ENCODE data around the gene OR7G1.

Gene OR7G1, protein sequence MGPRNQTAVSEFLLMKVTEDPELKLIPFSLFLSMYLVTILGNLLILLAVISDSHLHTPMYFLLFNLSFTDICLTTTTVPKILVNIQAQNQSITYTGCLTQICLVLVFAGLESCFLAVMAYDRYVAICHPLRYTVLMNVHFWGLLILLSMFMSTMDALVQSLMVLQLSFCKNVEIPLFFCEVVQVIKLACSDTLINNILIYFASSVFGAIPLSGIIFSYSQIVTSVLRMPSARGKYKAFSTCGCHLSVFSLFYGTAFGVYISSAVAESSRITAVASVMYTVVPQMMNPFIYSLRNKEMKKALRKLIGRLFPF

DNA sequence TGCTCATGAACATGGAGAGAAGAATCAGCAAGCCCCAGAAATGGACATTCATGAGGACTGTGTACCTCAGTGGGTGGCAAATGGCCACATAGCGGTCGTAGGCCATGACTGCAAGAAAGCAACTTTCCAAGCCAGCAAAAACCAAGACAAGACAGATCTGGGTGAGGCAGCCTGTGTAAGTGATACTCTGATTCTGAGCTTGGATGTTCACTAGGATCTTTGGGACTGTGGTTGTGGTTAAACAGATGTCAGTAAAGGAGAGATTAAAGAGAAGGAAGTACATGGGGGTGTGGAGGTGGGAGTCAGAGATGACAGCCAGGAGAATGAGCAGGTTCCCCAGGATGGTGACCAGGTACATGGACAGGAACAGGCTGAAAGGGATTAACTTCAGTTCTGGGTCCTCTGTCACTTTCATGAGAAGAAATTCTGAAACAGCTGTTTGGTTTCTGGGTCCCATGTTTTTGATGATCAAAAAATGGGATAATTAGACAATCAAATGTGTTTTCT lies at the start of gene OR7G1:
TSS of gene OR7G1 (minus strand) at position 457 of the 507 bp plus-strand sequence. CDS start at position 457, 0 bp downstream.
- Mint-ChIP-seq H3K27me3 (peaks cover 9% of the 10 kb centered on the region), H3K4me3 (no peak within 1 kb of the TSS), H3K9me3 (peaks cover 3% of the 10 kb centered on the region), H3K4me1 (no peaks in the 10 kb centered on the region), H3K27ac (no peak within 1 kb of the TSS), H3K36me3 (no peaks in the 10 kb centered on the region)
- no peak for ATAC-seq

DNA sequence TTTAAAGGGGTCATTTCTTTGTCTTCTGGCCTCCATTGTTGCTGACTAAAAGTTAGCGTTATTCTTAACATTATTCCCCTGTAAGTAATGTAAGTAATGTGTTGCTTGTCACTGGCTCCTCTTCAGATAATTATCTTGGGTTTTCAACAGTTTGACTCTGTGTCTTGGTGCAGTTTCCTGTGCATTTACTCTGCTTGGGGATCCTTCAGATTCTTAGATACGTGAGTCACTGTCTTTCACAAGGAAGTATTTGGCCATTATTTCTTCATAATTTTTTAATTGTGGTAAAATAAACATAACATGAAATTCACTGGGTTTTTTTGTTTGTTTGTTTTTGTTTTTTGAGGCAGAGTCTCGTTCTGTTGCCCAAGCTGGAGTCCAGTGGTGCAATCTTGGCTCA lies 49.7 kb upstream of the OR7G1 start:
- H3K4me3 Mint-ChIP-seq: no peak overlapping the region
- ATAC-seq: no peak
- H3K9me3 Mint-ChIP-seq: peaks cover 13% of the 10 kb centered on the region
- no peaks in the 10 kb centered on the region for H3K27me3 Mint-ChIP-seq
- H3K4me1 Mint-ChIP-seq: peaks cover 7% of the 10 kb centered on the region
- H3K27ac Mint-ChIP-seq: no peak overlapping the region
- H3K36me3 Mint-ChIP-seq: peaks cover 83% of the 10 kb centered on the region

- H3K9me3 Mint-ChIP-seq: peaks cover 18% of the 10 kb centered on the region
- H3K36me3 Mint-ChIP-seq: peaks cover 100% of the 10 kb centered on the region
- H3K27me3 Mint-ChIP-seq: no peaks in the 10 kb centered on the region
- H3K4me3 Mint-ChIP-seq: no peak overlapping the region
- peaks cover 7% of the 10 kb centered on the region for H3K4me1 Mint-ChIP-seq
- no peak for ATAC-seq
- H3K27ac Mint-ChIP-seq: no peak overlapping the region
Observed at GRCh38 chr19:9161427-9161826, 45.9 kb upstream of the OR7G1 start.

- peaks cover 100% of the 10 kb centered on the region for H3K36me3 Mint-ChIP-seq
- no peak overlapping the region for H3K27ac Mint-ChIP-seq
- no peak overlapping the region for H3K4me3 Mint-ChIP-seq
- H3K27me3 Mint-ChIP-seq: no peaks in the 10 kb centered on the region
- peaks cover 23% of the 10 kb centered on the region for H3K4me1 Mint-ChIP-seq
- no peak for ATAC-seq
- peaks cover 24% of the 10 kb centered on the region for H3K9me3 Mint-ChIP-seq
Observed at GRCh38 chr19:9159891-9160290, 44.3 kb upstream of the OR7G1 start.

GRCh38 chr19:9156304-9156703 lies 40.7 kb upstream of the OR7G1 start:
- no peaks in the 10 kb centered on the region for H3K27me3 Mint-ChIP-seq
- peaks cover 100% of the 10 kb centered on the region for H3K36me3 Mint-ChIP-seq
- H3K27ac Mint-ChIP-seq: peak overlapping the region; percentile 77
- peak; percentile 77 for ATAC-seq
- peaks cover 45% of the 10 kb centered on the region for H3K4me1 Mint-ChIP-seq
- H3K9me3 Mint-ChIP-seq: peaks cover 29% of the 10 kb centered on the region
- no peak overlapping the region for H3K4me3 Mint-ChIP-seq

- no peak for ATAC-seq
- Mint-ChIP-seq H3K27me3 (no peaks in the 10 kb centered on the region), H3K4me1 (peaks cover 52% of the 10 kb centered on the region), H3K4me3 (no peak overlapping the region), H3K36me3 (peaks cover 100% of the 10 kb centered on the region), H3K27ac (peak overlapping the region; percentile 77), H3K9me3 (peaks cover 27% of the 10 kb centered on the region)
Observed at GRCh38 chr19:9155591-9155990, 40.0 kb upstream of the OR7G1 start.

DNA sequence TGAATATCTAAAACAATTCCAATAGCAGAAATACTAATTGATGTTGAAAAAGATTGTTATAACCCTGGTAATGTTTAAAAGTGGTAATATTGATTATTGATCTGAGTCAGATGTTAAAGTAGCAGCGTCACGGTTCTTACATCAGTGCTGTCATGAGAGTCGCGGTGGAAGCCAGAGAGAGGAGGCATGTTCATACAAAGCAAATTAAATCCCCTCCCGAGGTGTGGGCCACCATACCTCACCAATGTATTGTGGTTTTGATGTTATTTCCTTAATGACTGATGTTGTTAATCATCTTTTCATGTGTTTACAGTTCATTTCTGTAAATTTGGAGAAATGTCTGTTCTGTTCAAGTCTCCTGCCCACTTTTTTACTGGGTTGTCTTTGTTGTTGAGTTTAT lies 35.8 kb upstream of the OR7G1 start:
- Mint-ChIP-seq H3K27me3 (no peaks in the 10 kb centered on the region), H3K4me3 (no peak overlapping the region), H3K27ac (no peak overlapping the region), H3K36me3 (peaks cover 98% of the 10 kb centered on the region), H3K4me1 (peaks cover 64% of the 10 kb centered on the region), H3K9me3 (peaks cover 27% of the 10 kb centered on the region)
- no peak for ATAC-seq

DNA sequence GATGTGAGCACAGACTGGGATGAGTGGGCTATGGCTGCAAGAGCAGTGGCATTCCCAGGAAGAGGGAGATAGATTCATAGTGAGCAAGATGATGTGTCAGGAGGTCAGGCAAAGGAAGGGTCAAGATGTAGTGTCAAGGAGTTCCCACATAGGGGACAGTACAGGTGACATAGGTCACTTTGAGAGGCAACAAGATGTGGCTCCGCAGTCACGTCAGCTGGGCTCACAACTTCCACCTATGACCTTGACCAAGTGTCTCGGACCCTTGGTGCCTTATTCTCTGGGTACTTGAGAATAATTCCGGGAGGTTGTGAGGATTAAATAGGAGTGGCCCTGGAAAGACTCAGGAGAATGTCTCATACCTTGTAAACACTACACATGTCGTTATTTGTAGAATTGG lies 35.1 kb upstream of the OR7G1 start:
- H3K36me3 Mint-ChIP-seq: peaks cover 94% of the 10 kb centered on the region
- no peak for ATAC-seq
- H3K27ac Mint-ChIP-seq: no peak overlapping the region
- H3K9me3 Mint-ChIP-seq: peaks cover 28% of the 10 kb centered on the region
- H3K4me3 Mint-ChIP-seq: no peak overlapping the region
- peaks cover 57% of the 10 kb centered on the region for H3K4me1 Mint-ChIP-seq
- no peaks in the 10 kb centered on the region for H3K27me3 Mint-ChIP-seq

DNA sequence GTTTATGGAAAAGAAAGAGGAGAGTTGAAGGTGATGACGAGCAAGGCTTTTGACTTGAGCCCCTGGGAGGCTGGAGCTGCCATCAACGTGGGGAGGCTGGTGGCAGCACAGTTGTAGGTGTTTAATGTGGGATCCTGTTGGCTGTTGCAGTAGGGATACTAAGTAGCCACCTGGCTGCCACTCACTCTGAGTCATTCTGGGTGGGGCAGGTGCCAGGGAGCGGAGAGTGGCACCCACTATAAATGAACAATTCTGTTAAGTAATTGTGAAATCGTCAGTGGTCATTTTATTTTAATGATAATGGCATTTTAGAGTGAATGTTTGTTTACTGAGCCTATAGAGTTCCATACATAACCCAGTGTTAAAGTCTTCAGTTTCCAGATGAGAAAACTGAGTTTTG lies 34.4 kb upstream of the OR7G1 start:
- Mint-ChIP-seq H3K27me3 (no peaks in the 10 kb centered on the region), H3K27ac (no peak overlapping the region), H3K4me1 (peaks cover 51% of the 10 kb centered on the region), H3K36me3 (peaks cover 94% of the 10 kb centered on the region), H3K9me3 (peaks cover 26% of the 10 kb centered on the region), H3K4me3 (no peak overlapping the region)
- ATAC-seq: no peak

GRCh38 chr19:9148697-9149096 lies 33.1 kb upstream of the OR7G1 start:
- Mint-ChIP-seq H3K4me1 (peaks cover 47% of the 10 kb centered on the region), H3K27ac (no peak overlapping the region), H3K4me3 (no peak overlapping the region), H3K27me3 (no peaks in the 10 kb centered on the region), H3K36me3 (peaks cover 94% of the 10 kb centered on the region), H3K9me3 (peaks cover 25% of the 10 kb centered on the region)
- no peak for ATAC-seq

DNA sequence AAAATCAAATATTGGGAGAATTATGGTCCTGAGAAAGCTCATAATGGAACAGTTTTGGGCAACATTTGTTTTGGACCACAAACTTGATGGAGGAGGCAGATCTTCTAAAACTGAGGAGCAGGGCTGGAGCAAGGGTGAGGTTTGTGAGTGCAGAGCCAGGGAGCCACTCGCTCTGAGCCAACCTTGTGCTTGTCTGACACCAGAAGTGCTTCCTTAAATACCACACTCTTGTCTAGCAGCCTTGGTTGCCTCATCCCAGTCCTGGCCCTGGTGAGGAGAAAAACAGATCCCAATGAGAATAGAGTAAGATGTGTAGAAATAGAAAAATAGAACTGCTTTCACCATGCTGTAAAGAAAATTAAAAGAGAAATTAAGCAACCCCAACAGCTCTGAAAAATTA lies 31.3 kb upstream of the OR7G1 start:
- peaks cover 18% of the 10 kb centered on the region for H3K9me3 Mint-ChIP-seq

DNA sequence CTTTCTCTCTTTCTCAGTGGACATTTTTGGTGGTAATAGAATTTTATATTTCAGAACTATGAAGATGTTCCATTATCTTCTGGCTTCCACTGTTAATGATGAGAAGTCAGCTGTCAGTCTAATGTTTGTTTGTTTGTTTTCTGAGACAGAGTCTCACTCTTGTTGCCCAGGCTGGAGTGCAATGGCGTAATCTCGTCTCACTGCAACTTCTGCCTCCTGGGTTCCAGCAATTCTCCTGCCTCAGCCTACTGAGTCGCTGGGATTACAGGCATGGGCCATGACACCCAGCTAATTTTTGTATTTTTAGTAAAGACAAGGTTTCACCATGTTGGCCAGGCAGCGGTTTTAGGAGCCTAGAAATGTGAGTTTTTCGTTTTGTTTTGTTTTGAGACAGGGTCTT lies 29.4 kb upstream of the OR7G1 start:
- Mint-ChIP-seq H3K4me1 (peaks cover 46% of the 10 kb centered on the region), H3K4me3 (no peak overlapping the region), H3K27me3 (no peaks in the 10 kb centered on the region), H3K9me3 (peaks cover 12% of the 10 kb centered on the region), H3K27ac (no peak overlapping the region), H3K36me3 (peaks cover 76% of the 10 kb centered on the region)
- no peak for ATAC-seq

More for the DNA sequence above, 31.3 kb upstream of the OR7G1 start:
- H3K27ac Mint-ChIP-seq: no peak overlapping the region
- no peak overlapping the region for H3K4me3 Mint-ChIP-seq
- H3K36me3 Mint-ChIP-seq: peaks cover 91% of the 10 kb centered on the region
- no peaks in the 10 kb centered on the region for H3K27me3 Mint-ChIP-seq
- no peak for ATAC-seq
- peaks cover 50% of the 10 kb centered on the region for H3K4me1 Mint-ChIP-seq

- Mint-ChIP-seq H3K27me3 (no peaks in the 10 kb centered on the region), H3K9me3 (peaks cover 4% of the 10 kb centered on the region)
Observed at GRCh38 chr19:9140159-9140874, 24.8 kb upstream of the OR7G1 start, which contains the start of gene ZNF317. ZNF317 (plus strand) TSS chr19:9140397; CDS start chr19:9156017, 15,620 bp downstream.

GRCh38 chr19:9139609-9140158 lies 24.1 kb upstream of the OR7G1 start:
- Mint-ChIP-seq H3K27me3 (no peaks in the 10 kb centered on the region), H3K9me3 (peaks cover 3% of the 10 kb centered on the region), H3K36me3 (peaks cover 29% of the 10 kb centered on the region), H3K4me1 (peaks cover 39% of the 10 kb centered on the region), H3K4me3 (peak overlapping the region; percentile 98), H3K27ac (peak overlapping the region; percentile 98)
- ATAC-seq: no peak

More at GRCh38 chr19:9140159-9140874, 24.8 kb upstream of the OR7G1 start, which contains the start of gene ZNF317:
- Mint-ChIP-seq H3K36me3 (peaks cover 36% of the 10 kb centered on the region), H3K27ac (peak within 1 kb of the TSS; percentile 98), H3K4me3 (peak within 1 kb of the TSS; percentile 98), H3K4me1 (peaks cover 39% of the 10 kb centered on the region)
- ATAC-seq: peak; percentile 97

DNA sequence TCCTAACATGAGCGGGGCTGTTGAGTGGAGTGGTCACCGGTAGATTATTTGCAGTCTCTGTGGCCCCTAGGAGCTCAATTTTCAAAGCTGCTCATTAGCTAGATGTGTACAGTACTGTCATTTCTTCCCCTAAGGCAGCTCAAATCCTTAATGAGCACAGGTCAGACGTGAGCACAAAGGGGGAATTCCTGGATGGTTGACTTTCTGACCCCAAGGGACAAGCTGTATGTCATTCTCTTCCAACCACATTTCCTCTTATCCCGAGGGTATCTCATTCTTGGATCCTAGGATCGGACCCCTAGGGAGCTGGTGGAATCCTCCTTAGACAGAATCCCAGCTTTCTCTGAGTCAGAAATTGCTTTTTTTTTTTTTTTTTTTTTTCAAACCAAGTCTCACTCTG lies 16.9 kb upstream of the OR7G1 start:
- Mint-ChIP-seq H3K4me3 (no peak overlapping the region), H3K27me3 (peaks cover 7% of the 10 kb centered on the region), H3K36me3 (no peaks in the 10 kb centered on the region), H3K27ac (no peak overlapping the region), H3K4me1 (peaks cover 12% of the 10 kb centered on the region), H3K9me3 (peaks cover 4% of the 10 kb centered on the region)
- peak; percentile 20 for ATAC-seq
